ENCODE data around the gene DMD.

The DMD gene

GRCh38 chrX:31110657-31111056 is 2100.7 kb downstream of the DMD start:
- DNase-seq (ENCODE audit: low spot score): no peak

DNA sequence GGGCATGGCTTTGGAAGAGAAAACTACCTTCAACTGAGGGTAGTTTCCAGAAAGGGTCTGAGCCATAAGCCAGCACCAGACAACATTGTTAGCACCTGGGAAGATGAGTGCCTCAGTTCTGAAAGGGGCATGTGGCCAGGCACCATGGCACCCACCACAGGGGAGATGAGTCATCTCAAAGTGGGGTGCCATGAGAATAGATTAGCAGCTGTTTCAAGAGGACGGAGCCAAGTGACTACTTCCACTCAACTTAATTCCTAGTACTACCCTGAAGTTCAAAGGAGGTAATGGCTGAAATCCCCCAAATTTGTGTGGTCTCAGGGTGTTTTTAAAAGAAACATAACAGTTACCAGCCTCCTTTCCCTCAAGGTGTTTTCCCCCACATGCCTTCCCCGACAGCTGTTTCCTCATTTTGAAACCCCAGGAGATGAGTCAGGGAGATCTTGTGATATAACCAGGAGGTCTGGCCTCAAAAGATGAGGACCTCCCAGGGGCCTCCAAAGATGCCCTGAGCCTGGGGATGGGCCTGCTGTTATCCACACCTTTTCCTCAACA is 2111.7 kb downstream of the DMD start:
- no peak for DNase-seq (ENCODE audit: low spot score)

- DNase-seq (ENCODE audit: low spot score): no peak
These were observed 2113.3 kb downstream of the DMD start for GRCh38 chrX:31098079-31098478.

- no peak for DNase-seq (ENCODE audit: low spot score)
These were observed 2117.7 kb downstream of the DMD start for GRCh38 chrX:31093639-31093975.

DNA sequence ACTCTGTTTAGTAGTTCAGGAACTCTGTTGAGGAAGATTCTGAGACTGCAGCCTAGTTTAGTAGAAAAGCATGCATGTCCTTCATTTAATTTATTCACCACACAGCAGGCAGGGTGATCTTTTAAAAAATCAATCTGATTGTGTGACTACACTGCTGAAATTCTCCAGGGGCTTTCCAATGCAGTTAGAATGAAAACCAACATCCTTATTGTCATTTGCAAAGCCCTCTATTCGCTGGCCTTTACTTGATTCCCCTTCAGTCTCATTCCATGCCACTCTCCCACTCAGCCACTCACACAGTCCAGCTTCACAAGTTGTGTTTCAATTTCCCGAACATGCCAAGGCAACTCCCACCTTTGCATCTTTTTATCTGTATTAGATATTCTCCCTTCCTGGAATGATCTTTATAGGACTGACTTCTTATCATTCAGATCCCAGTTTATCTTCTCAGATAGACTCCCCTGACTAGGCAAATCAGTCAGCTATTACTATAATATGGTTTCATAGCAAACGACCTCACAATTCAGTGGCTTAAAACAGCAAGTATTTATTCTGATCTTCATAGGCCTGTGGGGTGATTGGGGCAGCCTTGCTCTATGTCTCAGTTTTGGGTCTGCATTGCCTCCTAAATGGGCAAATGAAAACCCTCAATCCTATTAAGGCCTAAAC is 2118.2 kb downstream of the DMD start:
- no peak for DNase-seq (ENCODE audit: low spot score)

- no peak for DNase-seq (ENCODE audit: low spot score)
These were observed 2118.9 kb downstream of the DMD start for GRCh38 chrX:31092476-31092875.

GRCh38 chrX:31091819-31092218 is 2119.5 kb downstream of the DMD start:
- DNase-seq (ENCODE audit: low spot score): no peak

DNA sequence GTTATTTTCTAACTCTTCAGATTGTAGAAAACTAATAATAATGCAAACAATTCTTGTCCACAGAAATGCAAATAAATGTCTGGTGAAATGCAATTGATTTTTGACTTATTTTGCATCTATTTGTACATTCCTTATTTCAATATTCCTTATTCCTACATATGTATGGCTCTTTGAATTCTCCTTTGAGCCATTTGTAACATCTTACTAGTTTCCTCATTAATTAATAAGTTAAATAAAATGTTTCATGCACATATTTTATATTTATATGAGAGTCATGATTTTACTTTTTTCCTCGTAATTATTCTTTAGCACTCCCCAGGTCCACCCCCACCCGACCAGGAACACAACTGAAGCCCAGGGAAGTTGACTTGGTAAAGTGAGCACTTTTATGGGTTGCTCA is 2136.8 kb downstream of the DMD start:
- DNase-seq (ENCODE audit: low spot score): no peak

- DNase-seq (ENCODE audit: low spot score): no peak
These were observed 2139.6 kb downstream of the DMD start, which contains the start of gene FTHL17 for GRCh38 chrX:31071725-31072124. TSS of gene FTHL17 (minus strand) at chrX:31072041. CDS start at chrX:31071953, 88 bp downstream.

DNA sequence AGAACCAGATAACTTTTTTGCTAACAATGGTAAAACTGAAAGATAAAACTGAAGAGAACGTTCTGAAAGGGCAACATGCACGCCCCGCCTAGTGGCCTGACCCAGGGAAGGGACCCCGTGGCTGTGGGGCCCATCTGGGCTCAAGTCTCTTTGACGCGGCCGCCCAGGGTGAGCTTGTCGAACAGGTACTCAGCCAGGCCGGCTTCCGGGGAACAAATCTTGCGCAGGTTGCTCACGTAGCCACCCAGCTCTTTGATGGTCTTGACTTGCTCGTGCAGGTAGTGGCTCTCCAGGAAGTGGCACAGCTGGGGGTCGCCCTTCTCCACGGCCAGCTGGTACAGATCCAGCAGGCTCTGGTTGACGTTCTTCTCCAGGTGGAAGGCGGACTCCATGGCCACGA is 2140.1 kb downstream of the DMD start:
- DNase-seq (ENCODE audit: low spot score): no peak

- DNase-seq (ENCODE audit: low spot score): no peak
These were observed 2141.3 kb downstream of the DMD start for GRCh38 chrX:31070057-31070468.
